Measurements from ENCODE around the gene HSD17B8. TPM values are rescaled to one million over a fixed set of nuclear protein-coding genes. Genes with fewer than 3 reads are reported as not detected.
A peak's percentile ranks its signal among the peaks of the same experiment; 100 is the strongest.

The HSD17B8 gene
- total and polyA plus RNA-seq, 10 of the 15 experiments (the other 5 are each of a cell fraction or from before 2014, with no cell fraction given), result 3.1 to 54.3 (median 26.5) TPM

DNA sequence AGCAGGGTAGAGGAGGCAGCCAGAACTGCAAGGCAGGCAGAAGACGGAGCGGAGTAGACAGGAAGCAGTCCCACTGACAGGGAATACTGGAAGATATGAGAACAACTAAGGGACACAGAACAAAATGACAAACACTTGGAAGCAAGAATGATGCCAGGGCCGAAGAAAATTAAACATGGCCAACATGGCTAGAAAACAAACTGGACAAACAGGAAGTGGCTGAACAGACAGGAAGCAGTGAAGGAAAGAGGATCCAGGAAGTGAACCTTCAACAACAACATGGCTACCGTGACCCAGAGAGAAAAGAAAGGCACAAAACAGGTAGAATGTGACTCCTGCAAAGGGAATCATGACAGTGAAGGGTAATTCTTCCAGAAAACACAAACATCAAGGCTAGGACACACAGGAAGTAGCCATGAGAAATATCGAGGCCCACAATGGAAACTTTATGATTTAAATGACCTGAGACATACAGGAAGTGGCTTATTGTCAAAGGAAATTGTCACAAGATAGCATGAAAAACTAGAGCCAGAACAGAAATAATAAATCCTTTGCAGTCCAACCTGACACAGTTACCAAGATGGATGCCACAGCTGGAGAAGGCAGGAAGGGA, 21.3 kb upstream of the HSD17B8 start (continued):
- TF ChIP-seq GABPA (IDR thresholded peaks at IDR 0.05; ENCODE audit: low read depth) (peak; percentile 74), YY1 (IDR thresholded peaks at IDR 0.05; ENCODE audit: low read depth, low read length) (peak; percentile 70), RFX5 (IDR thresholded peaks at IDR 0.05; ENCODE audit: low read depth, low read length) (no peak), SMARCA5 (IDR thresholded peaks at IDR 0.05) (no peak), FOXK2 (IDR thresholded peaks at IDR 0.05) (no peak), TARDBP (IDR thresholded peaks at IDR 0.05; ENCODE audit: borderline replicate concordance) (no peak), ATF7 (IDR thresholded peaks at IDR 0.05; ENCODE audit: low read depth) (no peak), ZNF207 (IDR thresholded peaks at IDR 0.05; ENCODE audit: borderline replicate concordance) (no peak), MEF2A (IDR thresholded peaks at IDR 0.05; ENCODE audit: insufficient read depth, low read depth, low read length) (no peak), ZZZ3 (IDR thresholded peaks at IDR 0.05; ENCODE audit: control insufficient read depth, insufficient read length, low read depth) (no peak)

GRCh38 chr6:33185190-33185589, 19.3 kb upstream of the HSD17B8 start:
- 64% methylated on average over 6 of the region's 9 CpGs for WGBS (ENCODE audit: insufficient coverage, insufficient replicate concordance, low lambda C conversion rate, missing lambda C conversion rate)
- ChIA-PET POLR2A (no interaction called here), SMC1A (ENCODE audit: uncharacterized antibody, unreplicated experiment) (no interaction called here), CTCF (no interaction called here), RAD21 (ENCODE audit: unreplicated experiment) (no interaction called here)
- Histone ChIP-seq H3K36me3 (ENCODE audit: control insufficient read depth in 2 of 2, insufficient read depth in 2 of 2, low read length in 1 of 2) (no peaks in the 10 kb centered on the region), H2AFZ (ENCODE audit: control insufficient read depth, low read depth, low read length) (no peak overlapping the region), H3K9ac (ENCODE audit: control insufficient read depth, insufficient read depth, low read length) (no peak overlapping the region), H3K4me2 (ENCODE audit: control insufficient read depth, insufficient read depth) (no peak overlapping the region), H3K27me3 (replicated peaks in 1 of 2; ENCODE audit: control insufficient read depth in 2 of 2, insufficient read depth in 2 of 2, low read length in 1 of 2) (no peaks in the 10 kb centered on the region; a peak in 1 of 4 replicates), H3K4me1 (ENCODE audit: control insufficient read depth, insufficient read depth, low read length) (peaks cover 6% of the 10 kb centered on the region), H3K4me3 (no peak overlapping the region), H3K9me3 (replicated peaks; ENCODE audit: control insufficient read depth, insufficient read depth, low read length) (peaks cover 9% of the 10 kb centered on the region), H3K79me2 (ENCODE audit: control insufficient read depth, insufficient read depth, low read length) (no peaks in the 10 kb centered on the region), H3K27ac (ENCODE audit: control insufficient read depth, insufficient read depth) (no peak overlapping the region), H4K20me1 (ENCODE audit: control insufficient read depth, insufficient read depth) (no peaks in the 10 kb centered on the region)
- intact Hi-C loops (cut with micrococcal nuclease; ENCODE audit: unreplicated experiment), result no loop called here
- no peak for DNase-seq (ENCODE audit: low read depth, low spot score)
- in situ Hi-C loops (cut with MboI), result no loop called here
- ATAC-seq, result no peak
- BruUV-seq (replicated peaks), result no TSS peak
- no peak for FAIRE-seq
- TF ChIP-seq, protein P1, sequence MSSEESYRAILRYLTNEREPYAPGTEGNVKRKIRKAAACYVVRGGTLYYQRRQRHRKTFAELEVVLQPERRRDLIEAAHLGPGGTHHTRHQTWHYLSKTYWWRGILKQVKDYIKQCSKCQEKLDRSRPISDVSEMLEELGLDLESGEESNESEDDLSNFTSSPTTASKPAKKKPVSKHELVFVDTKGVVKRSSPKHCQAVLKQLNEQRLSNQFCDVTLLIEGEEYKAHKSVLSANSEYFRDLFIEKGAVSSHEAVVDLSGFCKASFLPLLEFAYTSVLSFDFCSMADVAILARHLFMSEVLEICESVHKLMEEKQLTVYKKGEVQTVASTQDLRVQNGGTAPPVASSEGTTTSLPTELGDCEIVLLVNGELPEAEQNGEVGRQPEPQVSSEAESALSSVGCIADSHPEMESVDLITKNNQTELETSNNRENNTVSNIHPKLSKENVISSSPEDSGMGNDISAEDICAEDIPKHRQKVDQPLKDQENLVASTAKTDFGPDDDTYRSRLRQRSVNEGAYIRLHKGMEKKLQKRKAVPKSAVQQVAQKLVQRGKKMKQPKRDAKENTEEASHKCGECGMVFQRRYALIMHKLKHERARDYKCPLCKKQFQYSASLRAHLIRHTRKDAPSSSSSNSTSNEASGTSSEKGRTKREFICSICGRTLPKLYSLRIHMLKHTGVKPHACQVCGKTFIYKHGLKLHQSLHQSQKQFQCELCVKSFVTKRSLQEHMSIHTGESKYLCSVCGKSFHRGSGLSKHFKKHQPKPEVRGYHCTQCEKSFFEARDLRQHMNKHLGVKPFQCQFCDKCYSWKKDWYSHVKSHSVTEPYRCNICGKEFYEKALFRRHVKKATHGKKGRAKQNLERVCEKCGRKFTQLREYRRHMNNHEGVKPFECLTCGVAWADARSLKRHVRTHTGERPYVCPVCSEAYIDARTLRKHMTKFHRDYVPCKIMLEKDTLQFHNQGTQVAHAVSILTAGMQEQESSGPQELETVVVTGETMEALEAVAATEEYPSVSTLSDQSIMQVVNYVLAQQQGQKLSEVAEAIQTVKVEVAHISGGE (CRISPR knock-in tag; IDR thresholded peaks at IDR 0.05), result no peak
- no peak for TF ChIP-seq NFYA (IDR thresholded peaks at IDR 0.05; ENCODE audit: borderline replicate concordance, low read depth, low read length)
- TF ChIP-seq BMI1 (IDR thresholded peaks at IDR 0.05; ENCODE audit: borderline replicate concordance), result no peak
- TF ChIP-seq, protein P2, sequence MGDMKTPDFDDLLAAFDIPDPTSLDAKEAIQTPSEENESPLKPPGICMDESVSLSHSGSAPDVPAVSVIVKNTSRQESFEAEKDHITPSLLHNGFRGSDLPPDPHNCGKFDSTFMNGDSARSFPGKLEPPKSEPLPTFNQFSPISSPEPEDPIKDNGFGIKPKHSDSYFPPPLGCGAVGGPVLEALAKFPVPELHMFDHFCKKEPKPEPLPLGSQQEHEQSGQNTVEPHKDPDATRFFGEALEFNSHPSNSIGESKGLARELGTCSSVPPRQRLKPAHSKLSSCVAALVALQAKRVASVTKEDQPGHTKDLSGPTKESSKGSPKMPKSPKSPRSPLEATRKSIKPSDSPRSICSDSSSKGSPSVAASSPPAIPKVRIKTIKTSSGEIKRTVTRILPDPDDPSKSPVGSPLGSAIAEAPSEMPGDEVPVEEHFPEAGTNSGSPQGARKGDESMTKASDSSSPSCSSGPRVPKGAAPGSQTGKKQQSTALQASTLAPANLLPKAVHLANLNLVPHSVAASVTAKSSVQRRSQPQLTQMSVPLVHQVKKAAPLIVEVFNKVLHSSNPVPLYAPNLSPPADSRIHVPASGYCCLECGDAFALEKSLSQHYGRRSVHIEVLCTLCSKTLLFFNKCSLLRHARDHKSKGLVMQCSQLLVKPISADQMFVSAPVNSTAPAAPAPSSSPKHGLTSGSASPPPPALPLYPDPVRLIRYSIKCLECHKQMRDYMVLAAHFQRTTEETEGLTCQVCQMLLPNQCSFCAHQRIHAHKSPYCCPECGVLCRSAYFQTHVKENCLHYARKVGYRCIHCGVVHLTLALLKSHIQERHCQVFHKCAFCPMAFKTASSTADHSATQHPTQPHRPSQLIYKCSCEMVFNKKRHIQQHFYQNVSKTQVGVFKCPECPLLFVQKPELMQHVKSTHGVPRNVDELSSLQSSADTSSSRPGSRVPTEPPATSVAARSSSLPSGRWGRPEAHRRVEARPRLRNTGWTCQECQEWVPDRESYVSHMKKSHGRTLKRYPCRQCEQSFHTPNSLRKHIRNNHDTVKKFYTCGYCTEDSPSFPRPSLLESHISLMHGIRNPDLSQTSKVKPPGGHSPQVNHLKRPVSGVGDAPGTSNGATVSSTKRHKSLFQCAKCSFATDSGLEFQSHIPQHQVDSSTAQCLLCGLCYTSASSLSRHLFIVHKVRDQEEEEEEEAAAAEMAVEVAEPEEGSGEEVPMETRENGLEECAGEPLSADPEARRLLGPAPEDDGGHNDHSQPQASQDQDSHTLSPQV (IDR thresholded peaks at IDR 0.05), result no peak
- TF ChIP-seq JUND (IDR thresholded peaks at IDR 0.05; ENCODE audit: low read depth, low read length), result no peak
- no peak for TF ChIP-seq RCOR1 (conservative IDR thresholded peaks at IDR 0.05; ENCODE audit: low read depth, low read length)
- no peak for TF ChIP-seq ZZZ3 (IDR thresholded peaks at IDR 0.05; ENCODE audit: control insufficient read depth, insufficient read length, low read depth)
- no peak for TF ChIP-seq RAD21 (IDR thresholded peaks at IDR 0.05; ENCODE audit: insufficient read depth, low read depth, low read length)
- TF ChIP-seq PAX5 (IDR thresholded peaks at IDR 0.05; ENCODE audit: borderline replicate concordance, low read depth, low read length), result no peak
